Duodenal mucosa (tissue), 2 donors: Measurements from ENCODE around the gene CD44.

Source experiments
- H3K27ac ChIP-seq: one replicate; pipeline ENCODE4 v1.7.0; 2013; ENCODE audit warnings: low read depth, low read length
- H3K27me3 ChIP-seq, 2 donors: one replicate each; pipeline ENCODE4 v1.7.0; 2013; ENCODE audit warnings: low read length in 2 of 2, control low read depth in 1 of 2; ENCODE audit not compliant: insufficient read depth in 2 of 2, control insufficient read depth in 1 of 2
- H3K36me3 ChIP-seq, 2 donors: one replicate each; pipeline ENCODE4 v1.7.0; 2013; ENCODE audit warnings: low read length in 2 of 2, control low read depth in 1 of 2; ENCODE audit not compliant: insufficient read depth in 2 of 2, control insufficient read depth in 1 of 2
- H3K4me1 ChIP-seq, 2 donors: one replicate each; pipeline ENCODE4 v1.7.0; 2013; ENCODE audit warnings: low read length in 2 of 2, control low read depth in 1 of 2; ENCODE audit not compliant: insufficient read depth in 2 of 2, control insufficient read depth in 1 of 2
- H3K4me3 ChIP-seq, 2 donors: one replicate each; pipeline ENCODE4 v1.7.0; 2013; ENCODE audit warnings: low read length in 2 of 2, low read depth in 1 of 2
- H3K9ac ChIP-seq, 2 donors: one replicate each; pipeline ENCODE4 v1.7.0; 2013; ENCODE audit warnings: low read length in 2 of 2, low read depth in 1 of 2
- H3K9me3 ChIP-seq, 2 donors: one replicate each; pipeline ENCODE4 v1.7.0; 2013; ENCODE audit warnings: low read length in 2 of 2, control low read depth in 1 of 2; ENCODE audit not compliant: control insufficient read depth in 1 of 2

The CD44 gene

DNA sequence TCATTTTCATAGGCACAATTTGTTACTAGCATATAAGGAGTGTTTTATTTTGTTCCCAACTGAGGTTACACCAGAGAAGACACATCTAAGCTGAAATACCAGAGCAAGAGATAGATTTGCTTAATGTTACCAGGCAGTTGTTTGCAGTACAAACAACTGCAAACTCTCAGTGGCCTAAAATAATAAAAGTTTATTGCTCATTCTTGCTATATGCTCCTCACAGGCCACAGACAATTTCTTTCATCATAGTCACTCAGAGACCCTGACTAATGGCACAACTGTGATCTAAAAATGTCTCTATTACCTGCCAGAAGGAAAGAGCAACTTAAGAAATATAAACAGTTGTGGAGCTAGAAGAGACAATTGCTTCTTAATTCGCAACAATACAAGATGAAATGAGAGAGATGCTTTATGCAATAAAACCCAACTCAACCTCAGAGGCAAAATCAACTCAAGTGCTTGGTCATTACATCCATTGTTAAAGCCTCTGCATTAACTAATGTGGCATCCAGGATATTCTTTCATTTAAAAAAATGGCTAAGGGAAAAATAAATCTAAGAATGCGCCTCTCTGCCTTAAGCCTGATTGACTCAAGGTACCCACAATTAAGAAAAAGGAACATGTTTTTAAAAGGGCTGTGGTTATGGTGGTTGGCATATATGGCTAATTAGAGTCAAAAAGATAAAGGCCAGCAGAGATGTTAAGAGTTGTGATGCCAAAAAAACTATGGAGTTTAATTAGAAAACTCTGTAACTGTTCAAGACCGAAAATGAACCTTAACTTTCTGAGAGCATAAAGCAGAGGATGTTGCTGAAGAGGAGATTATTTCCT is 103.7 kb downstream of the CD44 start:
- H3K4me3 ChIP-seq = no peak overlapping the region
- H3K9ac ChIP-seq = no peak overlapping the region
- H3K27ac ChIP-seq = no peak overlapping the region
- no peaks in the 10 kb centered on the region for H3K27me3 ChIP-seq
- H3K4me1 ChIP-seq = no peaks in the 10 kb centered on the region
- H3K36me3 ChIP-seq = no peaks in the 10 kb centered on the region
- H3K9me3 ChIP-seq = no peaks in the 10 kb centered on the region

DNA sequence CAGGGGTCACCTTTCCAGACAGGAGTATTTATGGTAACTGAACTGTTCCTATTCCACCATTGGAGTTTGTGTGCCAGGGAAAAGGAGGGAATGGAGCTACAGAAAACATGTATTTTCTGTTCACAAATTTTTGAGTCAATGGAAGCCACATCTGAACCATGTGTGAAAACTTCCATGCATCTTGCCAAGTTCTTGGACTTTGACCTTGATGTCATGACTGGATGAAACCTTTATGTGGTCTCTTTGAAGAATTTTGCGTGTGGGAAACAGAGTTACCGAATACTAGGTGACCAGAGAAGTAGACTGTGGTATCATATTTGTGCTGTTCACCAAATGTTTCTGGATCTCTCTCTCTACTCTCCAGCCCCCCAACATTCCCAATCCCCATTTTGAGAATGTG is 104.8 kb downstream of the CD44 start:
- no peak overlapping the region for H3K27ac ChIP-seq

GRCh38 chr11:35245056-35245455 is 106.1 kb downstream of the CD44 start:
- Histone ChIP-seq H3K4me1 (no peaks in the 10 kb centered on the region), H3K36me3 (no peaks in the 10 kb centered on the region), H3K9ac (no peak overlapping the region), H3K9me3 (peaks cover 0 to 2% of the 10 kb centered on the region in 2 donors), H3K27ac (no peak overlapping the region), H3K27me3 (no peaks in the 10 kb centered on the region), H3K4me3 (no peak overlapping the region)

More for the DNA sequence above, 104.8 kb downstream of the CD44 start:
- Histone ChIP-seq H3K4me3 (no peak overlapping the region), H3K9ac (no peak overlapping the region), H3K36me3 (no peaks in the 10 kb centered on the region), H3K9me3 (peaks cover 0 to 2% of the 10 kb centered on the region in 2 donors), H3K4me1 (no peaks in the 10 kb centered on the region), H3K27me3 (no peaks in the 10 kb centered on the region)

DNA sequence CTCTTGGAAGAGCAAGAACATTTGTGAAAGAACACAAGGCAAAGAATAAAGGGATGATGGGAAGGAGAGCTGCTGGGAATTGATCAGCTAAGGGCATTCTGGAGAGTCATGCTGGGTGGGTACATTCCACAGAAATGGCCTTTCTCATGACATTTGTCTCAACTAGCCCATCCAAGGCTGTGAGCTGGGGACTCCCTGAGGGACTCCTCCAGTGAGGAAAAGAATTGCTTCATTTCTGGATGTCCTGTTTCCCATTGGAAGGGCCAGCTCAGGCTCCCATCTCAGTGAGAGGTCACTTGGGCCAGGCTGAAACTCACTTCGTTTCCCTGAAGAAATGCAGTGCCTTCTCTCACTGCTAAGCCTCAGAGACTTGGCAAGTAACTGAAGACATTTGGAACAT is 106.8 kb downstream of the CD44 start:
- H3K9ac ChIP-seq = no peak overlapping the region
- H3K36me3 ChIP-seq = no peaks in the 10 kb centered on the region
- H3K27ac ChIP-seq = no peak overlapping the region
- H3K27me3 ChIP-seq = no peaks in the 10 kb centered on the region
- peaks cover 0 to 2% of the 10 kb centered on the region in 2 donors for H3K9me3 ChIP-seq
- H3K4me1 ChIP-seq = no peaks in the 10 kb centered on the region
- no peak overlapping the region for H3K4me3 ChIP-seq

- H3K4me3 ChIP-seq = no peak overlapping the region
- H3K4me1 ChIP-seq = no peaks in the 10 kb centered on the region
- H3K9ac ChIP-seq = no peak overlapping the region
- H3K9me3 ChIP-seq = peaks cover 0 to 2% of the 10 kb centered on the region in 2 donors
- H3K27ac ChIP-seq = no peak overlapping the region
- no peaks in the 10 kb centered on the region for H3K27me3 ChIP-seq
- no peaks in the 10 kb centered on the region for H3K36me3 ChIP-seq
Observed at GRCh38 chr11:35246745-35247144, 107.8 kb downstream of the CD44 start.

DNA sequence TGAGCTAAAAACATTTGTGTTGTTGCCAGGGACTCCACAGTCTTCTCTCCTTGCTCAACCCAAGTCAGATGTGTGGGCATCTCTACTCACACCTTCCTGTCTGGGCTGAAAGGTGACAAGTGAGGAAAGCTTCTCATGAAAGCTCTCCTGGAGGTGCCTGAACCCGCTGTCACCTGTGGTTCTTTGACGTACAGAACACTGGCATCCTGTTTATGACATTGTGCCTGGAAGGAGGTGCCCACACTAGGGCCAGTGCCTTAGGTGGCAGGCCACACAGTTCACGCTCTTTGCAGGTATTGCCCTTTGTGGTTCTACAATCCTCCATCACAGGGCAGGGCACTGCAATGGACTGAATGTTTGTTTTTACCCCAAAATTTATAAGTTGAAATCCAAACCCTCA is 108.5 kb downstream of the CD44 start:
- H3K9ac ChIP-seq = no peak overlapping the region
- H3K36me3 ChIP-seq = no peaks in the 10 kb centered on the region
- no peaks in the 10 kb centered on the region for H3K27me3 ChIP-seq
- H3K4me3 ChIP-seq = no peak overlapping the region
- no peak overlapping the region for H3K27ac ChIP-seq
- H3K4me1 ChIP-seq = no peaks in the 10 kb centered on the region
- peaks cover 0 to 2% of the 10 kb centered on the region in 2 donors for H3K9me3 ChIP-seq

- Histone ChIP-seq H3K4me3 (no peak overlapping the region), H3K27me3 (no peaks in the 10 kb centered on the region), H3K9ac (no peak overlapping the region), H3K36me3 (no peaks in the 10 kb centered on the region), H3K27ac (no peak overlapping the region), H3K9me3 (peaks cover 0 to 2% of the 10 kb centered on the region in 2 donors), H3K4me1 (no peaks in the 10 kb centered on the region)
Observed at GRCh38 chr11:35247863-35248262, 108.9 kb downstream of the CD44 start.

- Histone ChIP-seq H3K27ac (no peak overlapping the region), H3K9me3 (peaks cover 0 to 2% of the 10 kb centered on the region in 2 donors), H3K9ac (no peak overlapping the region), H3K27me3 (no peaks in the 10 kb centered on the region), H3K4me1 (no peaks in the 10 kb centered on the region), H3K36me3 (no peaks in the 10 kb centered on the region), H3K4me3 (no peak overlapping the region)
Observed at GRCh38 chr11:35248558-35249323, 109.8 kb downstream of the CD44 start.

GRCh38 chr11:35250192-35250591 is 111.2 kb downstream of the CD44 start:
- no peak overlapping the region for H3K9ac ChIP-seq
- H3K4me3 ChIP-seq = no peak overlapping the region
- no peaks in the 10 kb centered on the region for H3K36me3 ChIP-seq
- no peaks in the 10 kb centered on the region for H3K27me3 ChIP-seq
- peaks cover 0 to 2% of the 10 kb centered on the region in 2 donors for H3K9me3 ChIP-seq
- no peaks in the 10 kb centered on the region for H3K4me1 ChIP-seq
- H3K27ac ChIP-seq = no peak overlapping the region

GRCh38 chr11:35250621-35251020 is 111.7 kb downstream of the CD44 start:
- Histone ChIP-seq H3K27ac (no peak overlapping the region), H3K27me3 (no peaks in the 10 kb centered on the region), H3K9ac (no peak overlapping the region), H3K9me3 (peaks cover 0 to 2% of the 10 kb centered on the region in 2 donors), H3K36me3 (no peaks in the 10 kb centered on the region), H3K4me1 (no peaks in the 10 kb centered on the region), H3K4me3 (no peak overlapping the region)
